ENCODE results near the gene PDSS1.
A peak's percentile ranks its signal among the peaks of the same experiment; 100 is the strongest.
"Not testable (repeated sequence)": the region's sequence is repeated elsewhere in the genome, so short reads cannot be mapped to it uniquely, and the experiment has no call there.

PDSS1 gene

GRCh38 chr10:26739071-26739631, 41.6 kb downstream of the PDSS1 start:
- peak; percentile 63 for DNase-seq (ENCODE audit: low spot score)

DNA sequence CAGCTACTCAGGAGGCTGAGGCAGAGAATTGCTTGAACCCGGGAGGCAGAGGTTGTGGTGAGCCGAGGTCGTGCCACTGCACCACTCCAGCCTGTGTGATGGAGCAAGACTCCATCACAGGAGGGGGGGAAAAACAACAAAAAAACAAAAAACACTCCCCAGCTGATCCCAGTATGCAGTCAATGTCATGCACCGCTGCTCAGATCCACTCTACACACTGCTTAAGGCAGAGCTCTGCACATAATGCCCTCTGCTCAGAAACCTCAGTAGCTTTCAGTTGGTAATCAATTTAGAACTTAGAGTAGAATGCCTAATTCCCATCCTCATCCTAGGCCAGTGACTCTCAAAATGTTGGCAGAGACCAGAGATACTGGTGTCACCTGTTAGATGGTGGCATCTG, 43.9 kb downstream of the PDSS1 start:
- DNase-seq (ENCODE audit: low spot score): no peak

DNA sequence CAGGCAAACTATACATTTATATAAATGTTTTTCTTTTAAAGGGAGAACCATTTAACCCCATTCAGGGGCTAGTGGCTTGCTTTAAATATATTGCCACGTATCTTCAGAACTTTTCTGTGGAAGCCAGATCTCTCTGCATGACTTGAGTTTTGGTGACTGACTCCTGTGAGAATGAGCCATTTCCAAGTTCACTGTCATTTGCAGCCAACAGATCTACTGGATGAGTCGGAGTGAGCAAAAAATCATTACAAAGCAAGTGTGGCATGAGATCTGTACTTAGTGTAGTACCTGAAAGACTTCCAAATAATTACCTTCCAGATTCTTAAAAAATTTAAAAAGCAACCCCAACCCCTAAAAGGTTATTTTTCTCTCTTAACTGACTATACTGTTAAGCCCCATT, 45.6 kb downstream of the PDSS1 start:
- DNase-seq (ENCODE audit: low spot score): no peak

GRCh38 chr10:26743841-26744240, 46.3 kb downstream of the PDSS1 start:
- DNase-seq (ENCODE audit: low spot score): no peak

GRCh38 chr10:26746061-26746460, 48.6 kb downstream of the PDSS1 start:
- DNase-seq (ENCODE audit: low spot score): no peak

- peak; percentile 54 for DNase-seq (ENCODE audit: low spot score)
These were observed 58.0 kb downstream of the PDSS1 start for GRCh38 chr10:26755443-26755903.

GRCh38 chr10:26759008-26759407, 61.5 kb downstream of the PDSS1 start:
- no peak for DNase-seq (ENCODE audit: low spot score)

DNA sequence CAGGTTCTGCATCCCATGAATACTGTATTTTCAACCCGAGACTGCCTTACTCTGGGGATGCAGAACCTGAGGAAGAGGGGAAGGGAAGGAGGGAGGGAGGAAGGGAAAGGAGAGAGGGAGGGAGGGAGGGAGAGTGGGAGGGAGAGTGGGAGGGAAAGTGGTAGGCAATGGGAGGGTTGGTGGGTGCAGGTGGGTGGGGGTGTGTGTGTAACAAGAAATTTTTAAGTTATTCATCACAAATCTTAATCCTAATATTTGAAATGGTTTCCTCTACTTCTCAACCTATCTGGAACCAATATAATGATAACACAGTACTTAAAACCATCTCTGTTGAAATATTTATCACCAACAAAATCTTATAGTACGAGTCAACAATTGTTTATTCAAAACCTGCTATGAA, 68.0 kb downstream of the PDSS1 start:
- no peak for DNase-seq (ENCODE audit: low spot score)

DNA sequence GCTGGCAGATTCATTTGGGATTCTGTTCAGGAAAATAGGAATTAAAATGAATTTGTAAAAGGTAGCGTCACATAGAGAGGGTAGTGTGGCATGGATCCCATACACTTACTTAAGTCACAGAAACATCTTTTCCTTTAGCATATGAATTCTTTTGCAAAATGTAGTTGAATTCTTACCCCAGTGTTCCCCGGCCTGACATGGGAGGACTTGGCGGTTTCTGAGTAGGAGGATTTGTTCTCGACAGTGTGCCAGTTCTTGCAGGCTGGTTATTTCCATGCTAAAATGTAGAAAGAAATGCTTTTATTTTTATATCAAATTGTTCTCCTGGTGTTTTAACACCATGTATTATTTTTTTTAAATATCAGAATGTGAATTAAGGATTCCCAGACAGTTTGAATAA, 72.6 kb downstream of the PDSS1 start:
- no peak for DNase-seq (ENCODE audit: low spot score)

- DNase-seq (ENCODE audit: low spot score): no peak
These were observed 76.1 kb downstream of the PDSS1 start for GRCh38 chr10:26773633-26774032.

- no peak for DNase-seq (ENCODE audit: low spot score)
These were observed 78.8 kb downstream of the PDSS1 start for GRCh38 chr10:26776258-26776657.

- DNase-seq (ENCODE audit: low spot score): no peak
These were observed 80.2 kb downstream of the PDSS1 start for GRCh38 chr10:26777686-26778085.

DNA sequence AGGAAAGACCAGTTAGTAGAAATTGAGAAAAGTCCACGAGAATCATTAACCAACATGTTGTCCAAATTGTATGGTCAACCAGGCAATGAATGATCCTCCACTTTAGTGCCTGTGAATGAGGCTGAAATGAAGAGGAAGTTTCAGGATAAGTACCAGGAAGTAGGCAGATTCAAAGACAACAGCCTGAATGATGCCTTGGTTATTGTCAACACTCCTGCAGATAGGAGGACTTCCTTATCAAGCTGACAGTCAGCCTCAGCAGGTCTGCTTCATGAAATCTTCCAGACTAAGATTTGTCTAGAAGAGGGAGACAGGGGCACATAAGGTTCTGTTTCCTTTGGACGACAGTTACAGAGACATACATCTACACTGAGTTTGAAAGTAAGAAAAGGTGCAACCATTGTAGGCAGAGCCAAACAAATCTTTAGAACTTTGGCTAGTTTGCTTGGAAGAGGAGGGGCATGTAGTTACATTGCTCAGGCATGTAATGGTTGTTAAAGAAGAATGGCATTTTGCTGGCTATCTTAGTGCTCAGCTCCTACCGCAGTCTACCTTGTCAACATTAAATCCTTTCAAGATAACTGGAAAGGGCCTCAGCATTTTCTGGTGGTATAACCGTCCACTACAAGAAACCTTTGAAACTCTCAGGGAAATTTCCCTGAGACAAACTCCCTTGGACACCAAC, 81.8 kb downstream of the PDSS1 start:
- DNase-seq (ENCODE audit: low spot score): no peak

- no peak for DNase-seq (ENCODE audit: low spot score)
These were observed 82.7 kb downstream of the PDSS1 start for GRCh38 chr10:26780106-26780792.

DNA sequence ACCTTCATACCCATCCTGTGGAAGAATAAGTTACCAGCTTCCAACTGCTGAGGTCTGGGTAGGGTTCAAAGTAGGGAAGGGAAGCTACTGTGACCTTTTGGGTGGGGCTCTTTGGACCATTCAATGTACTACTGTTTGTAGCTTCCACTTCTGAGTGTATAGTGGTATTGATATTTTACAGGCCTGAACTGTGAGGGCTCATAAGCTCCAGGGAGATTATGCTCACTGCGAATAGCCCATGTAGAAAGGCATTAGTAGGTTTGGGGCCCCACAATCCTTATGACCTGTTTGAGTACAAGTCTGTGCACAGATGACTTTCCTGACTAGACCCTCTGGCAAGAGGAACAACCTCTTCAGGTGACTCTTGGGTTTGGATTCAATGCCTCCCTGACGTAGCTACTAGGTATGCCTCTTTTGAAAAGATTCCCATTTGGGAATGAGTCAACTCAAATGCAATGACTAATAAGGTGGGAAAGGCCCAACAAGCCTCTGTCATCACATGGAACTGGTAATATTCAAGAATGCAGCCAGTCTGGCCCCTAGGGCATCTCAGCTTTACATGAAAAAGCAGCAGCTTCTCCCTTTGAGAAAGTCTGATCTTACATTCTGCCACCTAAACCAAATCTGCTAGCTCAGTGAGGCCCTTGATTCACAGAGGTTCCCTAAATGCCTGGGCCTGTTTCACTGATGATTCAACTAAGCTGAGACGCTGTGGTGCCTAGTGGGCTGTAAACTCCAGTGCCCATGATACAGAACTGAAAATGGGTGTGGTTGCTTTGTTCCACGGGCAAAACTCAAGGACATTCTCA, 83.5 kb downstream of the PDSS1 start:
- peak; percentile 25 for DNase-seq (ENCODE audit: low spot score)

DNA sequence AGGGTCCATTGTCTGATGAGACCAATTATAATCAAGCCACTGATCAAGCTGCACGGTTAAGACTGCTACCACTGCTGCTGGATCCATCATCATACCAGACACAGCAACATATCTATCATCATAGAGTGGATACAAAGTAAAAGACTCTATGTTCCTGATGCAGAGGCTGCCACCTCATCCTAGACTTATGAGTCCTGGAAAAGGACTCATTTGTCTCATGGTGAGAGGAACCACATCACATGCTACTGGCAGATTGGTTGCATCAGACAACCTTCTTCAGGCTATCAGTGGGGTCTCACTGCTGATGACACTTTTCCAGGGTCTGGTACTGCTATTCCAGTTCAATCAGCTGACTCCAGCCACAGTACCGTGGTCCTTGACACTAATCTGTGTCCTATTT, 84.3 kb downstream of the PDSS1 start:
- no peak for DNase-seq (ENCODE audit: low spot score)

DNA sequence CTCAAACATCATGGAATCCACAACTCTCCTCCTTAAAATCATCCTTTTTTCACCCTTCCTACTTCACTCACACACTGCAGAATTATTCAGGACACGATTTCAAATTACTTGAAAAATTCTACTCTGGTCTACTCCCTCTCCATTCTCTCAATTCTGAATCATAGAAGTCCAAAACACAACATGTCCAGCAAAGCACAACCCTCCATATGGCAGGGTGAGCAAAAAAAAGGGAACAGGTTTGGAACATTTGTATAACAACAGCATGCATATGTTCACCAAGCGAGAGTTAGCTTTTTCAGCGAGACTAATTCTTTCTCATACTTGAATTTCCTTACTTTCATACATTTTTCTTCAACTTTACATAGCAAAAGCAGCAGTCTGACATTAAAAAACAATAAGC, 89.9 kb downstream of the PDSS1 start:
- no peak for DNase-seq (ENCODE audit: low spot score)

DNA sequence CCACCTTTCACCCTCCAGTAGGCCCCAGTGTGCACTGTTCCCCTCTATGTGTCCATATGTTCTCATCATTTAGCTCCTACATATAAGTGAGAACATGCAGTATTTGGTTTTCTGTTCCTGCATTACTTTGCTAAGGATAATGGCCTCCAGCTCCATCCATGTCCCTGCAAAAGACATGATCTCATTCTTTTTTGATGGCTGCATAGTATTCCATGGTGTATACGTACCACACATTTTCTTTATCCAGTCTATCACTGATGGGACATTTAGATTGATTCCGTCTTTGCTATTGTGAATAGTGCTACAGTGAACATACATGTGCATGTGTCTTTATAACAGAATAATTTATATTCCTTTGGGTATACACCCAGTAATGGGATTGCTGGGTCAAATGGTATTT, 92.3 kb downstream of the PDSS1 start:
- not testable (repeated sequence) for DNase-seq (ENCODE audit: low spot score)

DNA sequence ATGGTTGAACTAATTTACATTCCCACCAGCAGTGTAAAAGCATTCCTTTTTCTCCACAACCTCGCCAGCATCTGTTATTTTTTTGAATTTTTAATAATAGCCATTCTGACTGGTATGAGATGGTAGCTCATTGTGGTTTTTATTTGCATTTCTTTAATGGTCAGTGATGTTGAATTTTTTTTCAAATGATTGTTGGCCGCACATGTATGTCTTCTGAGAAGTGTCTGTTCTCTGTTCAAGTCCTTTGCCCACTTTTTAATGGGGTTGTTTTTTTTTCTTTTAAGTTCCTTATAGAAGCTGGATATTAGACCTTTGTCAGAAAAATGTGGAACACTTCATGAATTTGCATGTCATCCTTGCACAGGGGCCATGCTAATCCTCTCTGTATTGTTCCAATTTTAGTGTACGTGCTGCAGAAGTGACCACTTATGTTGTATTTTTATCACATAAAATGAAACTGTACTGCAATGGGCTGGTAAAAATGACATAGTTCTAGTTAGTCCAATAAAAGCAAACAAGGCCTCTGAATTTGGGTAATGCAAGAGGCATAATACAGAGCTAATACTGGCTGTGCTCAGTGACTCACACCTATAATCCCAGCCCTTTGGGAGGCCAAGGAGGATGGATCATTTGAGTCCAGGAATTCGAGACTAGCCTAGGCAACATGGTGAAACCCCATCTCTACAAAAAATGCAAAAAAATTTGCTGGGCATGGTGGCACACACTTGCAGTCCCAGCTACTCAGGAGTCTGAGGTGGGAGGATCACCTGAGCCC, 92.9 kb downstream of the PDSS1 start:
- DNase-seq (ENCODE audit: low spot score): no peak

DNA sequence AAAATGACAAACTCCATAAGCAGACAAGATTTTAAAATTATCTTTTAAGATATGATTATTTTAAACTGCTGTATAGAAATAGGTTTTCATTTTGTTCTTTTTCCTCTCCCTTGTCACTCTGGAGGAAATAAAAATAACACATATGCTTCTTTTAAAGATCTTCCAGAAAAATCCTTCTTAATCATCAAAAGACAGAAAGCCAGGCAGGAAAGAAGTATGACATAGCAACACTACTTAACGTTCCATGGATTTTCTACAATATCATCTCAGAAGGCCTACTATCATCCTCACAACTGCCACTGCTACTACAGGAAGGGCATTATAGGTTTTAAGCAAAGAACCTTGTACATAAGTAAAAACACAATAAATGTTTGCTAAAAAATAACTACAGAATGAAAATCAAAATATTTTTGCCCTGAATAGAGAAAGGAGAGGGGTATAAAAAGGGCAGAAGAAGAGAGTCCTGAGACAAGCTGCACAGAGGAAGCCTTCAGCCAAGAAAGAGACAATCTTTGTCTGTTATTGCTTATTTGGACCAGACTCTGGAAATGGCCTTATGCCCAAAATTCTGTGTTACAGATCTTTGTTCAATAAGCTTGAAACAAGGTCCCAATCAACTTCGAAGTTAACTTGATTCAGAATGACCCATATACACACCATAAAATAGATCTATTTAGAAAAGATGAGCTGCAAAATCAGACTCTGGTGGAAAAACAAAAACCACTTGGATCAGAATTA, 95.4 kb downstream of the PDSS1 start:
- no peak for DNase-seq (ENCODE audit: low spot score)
